Endodermal cell (in vitro differentiated cells): Measurements from ENCODE around the gene FBXL16. TPM values are rescaled to one million over a fixed set of nuclear protein-coding genes. Genes with fewer than 3 reads are reported as not detected.

ENCODE experiments used
- DNase-seq: peaks from one replicate; pipeline ENCODE4 v3.0.0-alpha.2; 2017
- H3K27ac ChIP-seq: 2 replicates; pipeline ENCODE4 v1.5.1; 2013; ENCODE audit warnings: mild to moderate bottlenecking, low read depth, low read length, moderate library complexity
- H3K27me3 ChIP-seq: 2 replicates; pipeline ENCODE4 v1.6.1; 2013; ENCODE audit warnings: mild to moderate bottlenecking, low read length, moderate library complexity; ENCODE audit not compliant: insufficient read depth, control insufficient read depth, poor library complexity, severe bottlenecking
- H3K36me3 ChIP-seq: 2 replicates; pipeline ENCODE4 v1.7.0; 2013; ENCODE audit warnings: mild to moderate bottlenecking, low read length, moderate library complexity; ENCODE audit not compliant: control insufficient read depth, insufficient read depth
- H3K4me1 ChIP-seq: one replicate; pipeline ENCODE4 v1.7.0; 2013; ENCODE audit warnings: low read length; ENCODE audit not compliant: control insufficient read depth, insufficient read depth
- H3K4me3 ChIP-seq: 2 replicates; pipeline ENCODE4 v1.5.1; 2013; ENCODE audit warnings: mild to moderate bottlenecking, low read length, moderate library complexity
- H3K9ac ChIP-seq: 2 replicates; pipeline ENCODE4 v1.6.1; 2013; ENCODE audit warnings: mild to moderate bottlenecking, low read length, moderate library complexity; ENCODE audit not compliant: poor library complexity, severe bottlenecking; ENCODE audit errors: extremely low read depth
- H3K9me3 ChIP-seq: 2 replicates; pipeline ENCODE4 v1.6.1; 2013; ENCODE audit warnings: mild to moderate bottlenecking, low read length, moderate library complexity; ENCODE audit not compliant: control insufficient read depth
- H3K27ac Mint-ChIP-seq: 2 replicates; pipeline ENCODE4 v1.8.0; 2020; ENCODE audit warnings: mixed read lengths
- H3K27me3 Mint-ChIP-seq: 2 replicates; pipeline ENCODE4 v1.8.0; 2021; ENCODE audit warnings: mild to moderate bottlenecking, mixed read lengths; ENCODE audit not compliant: insufficient read depth
- H3K36me3 Mint-ChIP-seq: 2 replicates; pipeline ENCODE4 v1.8.0; 2020; ENCODE audit warnings: low read depth, mixed read lengths
- H3K4me1 Mint-ChIP-seq: 2 replicates; pipeline ENCODE4 v1.8.0; 2020; ENCODE audit warnings: mixed read lengths
- H3K4me3 Mint-ChIP-seq: 2 replicates; pipeline ENCODE4 v1.8.0; 2020; ENCODE audit warnings: mild to moderate bottlenecking, moderate library complexity, mixed read lengths
- H3K9me3 Mint-ChIP-seq: 2 replicates; pipeline ENCODE4 v1.8.0; 2020; ENCODE audit warnings: mild to moderate bottlenecking, mixed read lengths
- CTCF ChIP-seq: fragments of 200-600 bp; sonication (generic); conservative IDR thresholded peaks from 2 replicates; pipeline ENCODE4 v1.5.0; 2021; ENCODE audit warnings: antibody characterized with exemption, mild to moderate bottlenecking
- WGBS, 2 experiments: methylation state at CpG; one replicate each; pipeline versions ENCODE4 v1.1.5 to v1.1.7; 2013; ENCODE audit warnings: missing lambda C conversion rate in 2 of 2, mixed read lengths in 1 of 2; ENCODE audit not compliant: insufficient coverage in 1 of 2, insufficient read length in 1 of 2; 5-methylcytosine and 5-hydroxymethylcytosine counted together
- total RNA-seq, 2 donors: library from RNA; stranded (reverse); fragmentation: NEBNext Ultra II Directional in 1 of 2; extraction: Animal tissue kit (Norgen Biotek cat#: 25700) in 1 of 2; gene quantifications; 2 replicates in 1 of 2; 3 replicates in 1 of 2; pipeline ENCODE4 v1.2.1, GENCODE V29; 2021

Gene FBXL16
- total RNA-seq, 2 donors from 2014 or later: 0.38 to 2.2 TPM

- Histone ChIP-seq H3K9ac (no peak overlapping the region), H3K4me1 (no peaks in the 10 kb centered on the region), H3K4me3 (no peak overlapping the region), H3K27me3 (no peaks in the 10 kb centered on the region), H3K27ac (no peak overlapping the region), H3K36me3 (no peaks in the 10 kb centered on the region), H3K9me3 (no peaks in the 10 kb centered on the region)
- peaks cover 11% of the 10 kb centered on the region for H3K27me3 Mint-ChIP-seq
- TF ChIP-seq CTCF: no peak
- WGBS, 2 experiments: 97 to 100% methylated on average over 6 of the region's 6 CpGs
- no peak overlapping the region for H3K27ac Mint-ChIP-seq
- H3K36me3 Mint-ChIP-seq: no peaks in the 10 kb centered on the region
- H3K4me3 Mint-ChIP-seq: no peak overlapping the region
- no peaks in the 10 kb centered on the region for H3K9me3 Mint-ChIP-seq
- no peak for DNase-seq
- H3K4me1 Mint-ChIP-seq: peaks cover 13% of the 10 kb centered on the region
Observed at GRCh38 chr16:749010-749409, 43.4 kb upstream of the FBXL16 start.

GRCh38 chr16:747978-748746 is 42.6 kb upstream of the FBXL16 start:
- Histone ChIP-seq H3K9me3 (no peaks in the 10 kb centered on the region), H3K4me3 (no peak overlapping the region), H3K27ac (no peak overlapping the region), H3K9ac (no peak overlapping the region), H3K27me3 (no peaks in the 10 kb centered on the region), H3K4me1 (no peaks in the 10 kb centered on the region), H3K36me3 (no peaks in the 10 kb centered on the region)
- Mint-ChIP-seq H3K4me3 (no peak overlapping the region), H3K36me3 (no peaks in the 10 kb centered on the region), H3K9me3 (no peaks in the 10 kb centered on the region), H3K27ac (no peak overlapping the region), H3K4me1 (peaks cover 13% of the 10 kb centered on the region), H3K27me3 (peaks cover 11% of the 10 kb centered on the region)
- WGBS, 2 experiments: 91 to 92% methylated on average over 27 to 39 of the region's 39 CpGs
- no peak for DNase-seq
- no peak for TF ChIP-seq CTCF

GRCh38 chr16:746637-747036 is 41.0 kb upstream of the FBXL16 start:
- Histone ChIP-seq H3K9me3 (no peaks in the 10 kb centered on the region), H3K27ac (no peak overlapping the region), H3K4me3 (no peak overlapping the region), H3K36me3 (no peaks in the 10 kb centered on the region), H3K9ac (no peak overlapping the region), H3K27me3 (no peaks in the 10 kb centered on the region), H3K4me1 (no peaks in the 10 kb centered on the region)
- H3K36me3 Mint-ChIP-seq: no peaks in the 10 kb centered on the region
- DNase-seq: no peak
- H3K4me1 Mint-ChIP-seq: peaks cover 5% of the 10 kb centered on the region
- H3K9me3 Mint-ChIP-seq: no peaks in the 10 kb centered on the region
- no peak for TF ChIP-seq CTCF
- H3K27me3 Mint-ChIP-seq: peaks cover 3% of the 10 kb centered on the region
- 92% methylated on average over 13 of the region's 13 CpGs; no CpG with 5 or more reads in 1 of the 2 experiments for WGBS, 2 experiments
- no peak overlapping the region for H3K27ac Mint-ChIP-seq
- no peak overlapping the region for H3K4me3 Mint-ChIP-seq
